HUES64 (cell line): Measurements from ENCODE around the gene LPP.

ENCODE experiments used
- H3K27ac ChIP-seq: 2 replicates; pipeline ENCODE4 v1.7.0; 2013; ENCODE audit warnings: low read depth, low read length, inconsistent platforms
- H3K27me3 ChIP-seq: 2 replicates; pipeline ENCODE4 v1.6.1; 2013; ENCODE audit warnings: mild to moderate bottlenecking, low read length; ENCODE audit not compliant: insufficient read depth
- H3K36me3 ChIP-seq: 2 replicates; pipeline ENCODE4 v1.6.1; 2013; ENCODE audit warnings: mild to moderate bottlenecking, low read length; ENCODE audit not compliant: insufficient read depth
- H3K4me1 ChIP-seq: 2 replicates; pipeline ENCODE4 v1.6.1; 2013; ENCODE audit warnings: mild to moderate bottlenecking, low read length, moderate library complexity; ENCODE audit not compliant: insufficient read depth
- H3K4me3 ChIP-seq: 2 replicates; pipeline ENCODE4 v1.5.1; 2013; ENCODE audit warnings: mild to moderate bottlenecking, low read length, moderate library complexity
- H3K9ac ChIP-seq: 2 replicates; pipeline ENCODE4 v1.6.1; 2013; ENCODE audit warnings: mild to moderate bottlenecking, low read depth, low read length
- H3K9me3 ChIP-seq: 2 replicates; pipeline ENCODE4 v1.6.1; 2013; ENCODE audit warnings: low read depth, low read length; ENCODE audit not compliant: insufficient read depth
- WGBS: fragments of 150-250, 120-280 bp; methylation state at CpG from one replicate; pipeline ENCODE4 v1.1.7; 2013; ENCODE audit warnings: missing lambda C conversion rate; 5-methylcytosine and 5-hydroxymethylcytosine counted together

LPP gene

GRCh38 chr3:188239577-188239976 lies 85.6 kb downstream of the LPP start:
- Histone ChIP-seq H3K9ac (no peak overlapping the region), H3K4me1 (peaks cover 4% of the 10 kb centered on the region), H3K9me3 (no peaks in the 10 kb centered on the region), H3K36me3 (no peaks in the 10 kb centered on the region), H3K4me3 (no peak overlapping the region), H3K27ac (no peak overlapping the region), H3K27me3 (no peaks in the 10 kb centered on the region)
- WGBS, result 100% methylated on average over 1 of the region's 1 CpG

- Histone ChIP-seq H3K27ac (no peak overlapping the region), H3K27me3 (no peaks in the 10 kb centered on the region), H3K4me3 (no peak overlapping the region), H3K36me3 (no peaks in the 10 kb centered on the region), H3K9ac (no peak overlapping the region), H3K9me3 (no peaks in the 10 kb centered on the region), H3K4me1 (peaks cover 4% of the 10 kb centered on the region)
- 59% methylated on average over 5 of the region's 7 CpGs for WGBS
Measured at GRCh38 chr3:188240189-188240981, 86.4 kb downstream of the LPP start.

GRCh38 chr3:188241072-188241471 lies 87.1 kb downstream of the LPP start:
- WGBS, result 87% methylated on average over 5 of the region's 7 CpGs
- H3K36me3 ChIP-seq, result no peaks in the 10 kb centered on the region
- no peaks in the 10 kb centered on the region for H3K27me3 ChIP-seq
- peaks cover 4% of the 10 kb centered on the region for H3K4me1 ChIP-seq
- no peak overlapping the region for H3K4me3 ChIP-seq
- H3K9ac ChIP-seq, result no peak overlapping the region
- H3K9me3 ChIP-seq, result no peaks in the 10 kb centered on the region
- no peak overlapping the region for H3K27ac ChIP-seq

- Histone ChIP-seq H3K4me1 (peaks cover 4% of the 10 kb centered on the region), H3K27ac (no peak overlapping the region), H3K36me3 (no peaks in the 10 kb centered on the region), H3K27me3 (no peaks in the 10 kb centered on the region), H3K9me3 (no peaks in the 10 kb centered on the region), H3K4me3 (no peak overlapping the region), H3K9ac (no peak overlapping the region)
- 89% methylated on average over 2 of the region's 3 CpGs for WGBS
Measured at GRCh38 chr3:188241883-188242282, 87.9 kb downstream of the LPP start.

GRCh38 chr3:188242436-188243123 lies 88.6 kb downstream of the LPP start:
- H3K27me3 ChIP-seq, result no peaks in the 10 kb centered on the region
- H3K4me1 ChIP-seq, result peaks cover 4% of the 10 kb centered on the region
- H3K36me3 ChIP-seq, result no peaks in the 10 kb centered on the region
- 94% methylated on average over 3 of the region's 3 CpGs for WGBS
- no peaks in the 10 kb centered on the region for H3K9me3 ChIP-seq
- no peak overlapping the region for H3K4me3 ChIP-seq
- H3K9ac ChIP-seq, result no peak overlapping the region
- no peak overlapping the region for H3K27ac ChIP-seq

GRCh38 chr3:188243124-188243795 lies 89.3 kb downstream of the LPP start:
- Histone ChIP-seq H3K36me3 (no peaks in the 10 kb centered on the region), H3K4me3 (no peak overlapping the region), H3K27ac (no peak overlapping the region), H3K4me1 (peaks cover 4% of the 10 kb centered on the region), H3K9ac (no peak overlapping the region), H3K27me3 (no peaks in the 10 kb centered on the region), H3K9me3 (no peaks in the 10 kb centered on the region)
- WGBS, result 92% methylated on average over 9 of the region's 9 CpGs

GRCh38 chr3:188244395-188244861 lies 90.5 kb downstream of the LPP start:
- Histone ChIP-seq H3K4me1 (peaks cover 4% of the 10 kb centered on the region), H3K9me3 (no peaks in the 10 kb centered on the region), H3K4me3 (no peak overlapping the region), H3K27me3 (no peaks in the 10 kb centered on the region), H3K36me3 (peaks cover 2% of the 10 kb centered on the region; the same call in 1 of the 2 replicates), H3K27ac (no peak overlapping the region), H3K9ac (no peak overlapping the region)
- WGBS, result 60% methylated on average over 1 of the region's 2 CpGs

- no peak overlapping the region for H3K9ac ChIP-seq
- H3K4me3 ChIP-seq, result no peak overlapping the region
- peaks cover 2% of the 10 kb centered on the region; the same call in 1 of the 2 replicates for H3K36me3 ChIP-seq
- no peaks in the 10 kb centered on the region for H3K9me3 ChIP-seq
- no peaks in the 10 kb centered on the region; the same call in 1 of the 2 replicates for H3K4me1 ChIP-seq
- no peak overlapping the region for H3K27ac ChIP-seq
- 96% methylated on average over 2 of the region's 2 CpGs for WGBS
- no peaks in the 10 kb centered on the region for H3K27me3 ChIP-seq
Measured at GRCh38 chr3:188246905-188247304, 92.9 kb downstream of the LPP start.

GRCh38 chr3:188248036-188248561 lies 94.1 kb downstream of the LPP start:
- Histone ChIP-seq H3K9me3 (0 out of 2 replicates have a peak, but pooled peaks cover 2% of the 10 kb centered on the region), H3K4me1 (no peaks in the 10 kb centered on the region), H3K27me3 (no peaks in the 10 kb centered on the region), H3K9ac (no peak overlapping the region), H3K27ac (no peak overlapping the region), H3K4me3 (no peak overlapping the region), H3K36me3 (peaks cover 2% of the 10 kb centered on the region; the same call in 1 of the 2 replicates)
- 88% methylated on average over 8 of the region's 8 CpGs for WGBS

- Histone ChIP-seq H3K4me1 (peaks cover 7% of the 10 kb centered on the region), H3K27me3 (no peaks in the 10 kb centered on the region), H3K4me3 (no peak overlapping the region), H3K9me3 (0 out of 2 replicates have a peak, but pooled peaks cover 2% of the 10 kb centered on the region), H3K27ac (no peak overlapping the region), H3K36me3 (peaks cover 7% of the 10 kb centered on the region), H3K9ac (no peak overlapping the region)
- WGBS, result 100% methylated on average over 2 of the region's 5 CpGs
Measured at GRCh38 chr3:188253123-188253793, 99.3 kb downstream of the LPP start.
